Activated gamma-delta T cell treated with Interleukin-2 at 50 U/mL for 16 hours (primary cell): ENCODE data around the gene HACE1.
"Not testable (repeated sequence)": the region's sequence is repeated elsewhere in the genome, so short reads cannot be mapped to it uniquely, and the experiment has no call there.

ENCODE experiments used
- DNase-seq: peaks from one replicate; pipeline ENCODE4 v3.0.0-alpha.2; 2020

Gene HACE1

DNA sequence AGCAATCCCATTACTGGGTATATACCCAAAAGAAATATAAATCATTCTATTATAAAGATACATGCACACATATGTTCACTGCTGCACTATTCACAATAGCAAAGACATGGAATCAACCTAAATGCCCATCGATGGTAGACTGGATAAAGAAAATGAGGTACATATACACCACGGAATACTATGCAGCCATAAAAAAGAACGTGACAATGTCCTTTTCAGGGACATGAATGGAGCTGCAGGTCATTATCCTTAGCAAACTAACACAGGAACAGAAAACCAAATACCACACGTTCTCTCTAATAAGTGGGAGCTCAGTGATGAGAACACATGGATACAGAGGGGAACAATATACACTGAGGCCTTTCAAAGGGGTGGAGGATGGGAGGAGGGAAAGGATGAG, 38.9 kb downstream of the HACE1 start:
- not testable (repeated sequence) for DNase-seq

DNA sequence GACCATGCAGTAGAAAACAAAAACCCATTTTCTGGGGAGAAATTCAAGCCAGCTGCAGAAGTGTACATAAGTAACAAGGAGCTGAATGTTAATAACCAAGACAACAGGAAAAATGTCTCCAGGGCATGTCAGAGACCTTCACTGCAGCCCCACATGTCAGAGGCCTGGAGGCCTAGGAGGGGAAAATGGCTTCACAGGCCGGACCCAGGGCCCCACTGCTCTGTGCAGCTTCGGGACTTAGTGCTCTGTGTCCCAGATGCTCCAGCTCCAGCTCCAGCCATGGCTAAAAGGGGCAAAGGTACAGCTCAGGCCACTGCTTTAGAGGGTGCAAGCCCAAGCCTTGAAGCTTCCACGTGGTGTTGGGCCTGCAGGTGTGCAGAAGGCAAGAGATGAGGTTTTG, 43.6 kb downstream of the HACE1 start:
- no peak for DNase-seq

DNA sequence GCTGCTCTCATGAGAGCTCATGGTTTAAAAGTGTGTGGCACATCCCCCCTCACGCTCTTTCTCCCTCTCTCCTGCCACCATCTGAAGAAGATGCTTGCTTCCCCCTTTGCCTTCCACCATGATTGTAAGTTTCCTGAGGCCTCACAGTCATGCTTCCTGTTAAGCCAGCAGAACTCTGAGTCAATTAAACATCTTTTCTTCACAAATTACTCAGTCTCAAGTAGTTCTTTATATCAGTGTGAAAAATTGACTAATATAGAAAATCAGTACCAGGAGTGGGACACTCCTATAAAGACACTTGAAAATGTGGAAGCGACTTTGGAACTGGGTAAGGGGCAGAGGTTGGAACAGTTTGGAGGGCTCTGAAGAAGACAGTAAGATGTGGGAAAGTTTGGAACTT, 45.0 kb downstream of the HACE1 start:
- no peak for DNase-seq

DNA sequence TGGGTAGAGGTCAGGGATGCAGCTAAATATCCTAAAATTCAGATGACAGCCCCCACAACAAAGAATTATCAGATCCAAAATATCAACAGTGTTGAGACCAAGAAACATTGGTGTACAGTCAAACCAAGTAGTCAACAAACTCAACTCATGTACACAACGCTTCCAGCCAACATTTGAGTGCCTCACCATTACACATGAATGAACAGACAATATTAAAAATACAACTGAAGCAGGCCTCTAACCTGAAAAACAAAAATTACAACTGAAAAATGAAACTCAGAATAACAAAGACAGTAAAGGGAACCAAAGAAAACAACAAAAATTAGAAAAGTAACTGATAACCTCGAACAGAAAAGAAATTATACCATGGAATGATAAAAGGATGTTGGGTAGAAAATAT, 46.2 kb downstream of the HACE1 start:
- no peak for DNase-seq

DNA sequence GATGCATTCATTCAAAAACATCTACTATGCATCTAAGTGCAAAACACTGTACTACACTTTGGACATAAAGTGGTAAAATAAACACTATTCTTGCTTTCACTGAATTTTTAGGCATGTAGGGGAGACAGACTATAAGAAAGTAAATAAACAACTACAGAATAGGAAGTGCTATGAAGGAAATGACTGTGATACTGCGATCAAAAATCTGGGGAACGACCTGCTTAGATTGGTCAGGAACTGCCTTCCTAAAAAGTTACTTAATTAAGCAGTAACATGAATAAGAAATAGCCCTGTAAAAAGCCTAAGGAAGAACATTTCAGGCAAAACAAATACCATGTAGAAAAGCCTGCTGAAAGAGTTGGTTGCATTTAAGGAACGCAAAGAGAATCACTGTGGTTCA, 50.6 kb downstream of the HACE1 start:
- no peak for DNase-seq

DNA sequence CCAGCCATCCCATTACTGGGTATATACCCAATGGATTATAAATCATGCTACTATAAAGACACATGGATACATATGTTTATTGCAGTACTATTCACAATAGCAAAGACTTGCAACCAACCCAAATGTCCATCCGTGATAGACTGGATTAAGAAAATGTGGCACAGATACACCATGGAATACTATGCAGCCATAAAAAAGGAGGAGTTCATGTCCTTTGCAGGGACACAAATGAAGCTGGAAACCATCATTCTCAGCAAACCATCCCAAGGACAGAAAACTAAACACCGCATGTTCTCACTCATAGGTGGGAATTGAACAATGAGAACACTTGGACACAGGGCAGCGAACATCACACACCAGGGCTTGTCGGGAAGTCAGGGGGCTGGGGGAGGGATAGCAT, 54.4 kb downstream of the HACE1 start:
- DNase-seq = not testable (repeated sequence)

DNA sequence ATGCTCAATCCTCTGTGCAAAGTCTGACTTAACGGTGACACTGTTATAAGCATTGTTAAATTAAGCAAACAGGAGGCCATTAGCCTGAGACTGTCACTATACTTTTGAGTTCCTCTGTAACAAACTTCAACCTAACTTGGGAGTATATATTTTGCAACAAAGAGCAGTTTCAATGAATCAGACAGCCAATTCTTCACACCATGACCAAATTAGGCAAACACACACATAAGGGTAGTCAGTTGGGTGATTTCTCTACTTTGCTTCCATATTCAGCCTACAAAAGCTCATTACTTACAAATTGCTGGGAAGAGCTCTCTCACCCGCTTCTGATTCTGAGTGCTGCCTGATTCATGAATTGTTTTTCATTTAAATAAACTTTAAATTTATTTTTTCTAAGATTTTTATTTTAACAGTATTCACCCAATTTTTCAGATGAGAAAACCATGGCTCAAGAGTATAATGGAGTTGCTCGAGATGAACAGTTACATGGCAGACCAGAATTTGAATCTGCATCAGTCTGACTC, 60.5 kb downstream of the HACE1 start:
- no peak for DNase-seq

DNA sequence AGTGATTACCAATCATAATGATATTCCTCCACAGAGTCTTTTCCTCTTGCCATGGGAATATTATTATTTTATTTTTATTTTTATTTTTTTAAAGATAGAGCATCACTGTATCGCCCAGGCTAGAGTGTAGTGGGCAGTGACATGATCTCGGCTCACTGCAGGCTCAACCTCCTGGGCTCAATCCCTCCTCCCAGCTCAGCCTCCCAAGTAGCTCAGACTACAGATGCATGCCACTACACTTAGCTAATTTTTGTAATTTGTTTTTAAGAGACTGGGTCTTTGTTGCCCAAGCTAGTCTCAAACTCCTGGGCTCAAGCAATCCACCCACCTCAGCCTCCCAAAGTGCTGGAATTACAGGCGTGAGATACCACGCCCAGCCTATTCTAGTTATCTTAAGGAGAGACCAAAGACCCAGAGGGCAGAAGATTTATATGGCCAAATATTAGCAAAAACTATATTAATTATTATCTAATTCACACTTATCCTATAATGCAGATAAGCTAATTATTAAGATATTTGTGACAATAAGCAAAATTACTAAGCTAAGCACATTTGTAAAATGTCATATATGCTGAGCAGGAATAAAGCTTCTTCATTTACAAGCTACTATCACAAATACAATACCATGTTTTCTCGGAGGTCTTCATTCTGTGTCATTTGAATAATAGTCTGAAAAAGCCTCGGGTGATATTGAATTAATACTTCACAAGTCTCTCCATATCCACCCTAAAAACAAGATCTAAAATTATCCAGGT, 63.5 kb downstream of the HACE1 start:
- no peak for DNase-seq

DNA sequence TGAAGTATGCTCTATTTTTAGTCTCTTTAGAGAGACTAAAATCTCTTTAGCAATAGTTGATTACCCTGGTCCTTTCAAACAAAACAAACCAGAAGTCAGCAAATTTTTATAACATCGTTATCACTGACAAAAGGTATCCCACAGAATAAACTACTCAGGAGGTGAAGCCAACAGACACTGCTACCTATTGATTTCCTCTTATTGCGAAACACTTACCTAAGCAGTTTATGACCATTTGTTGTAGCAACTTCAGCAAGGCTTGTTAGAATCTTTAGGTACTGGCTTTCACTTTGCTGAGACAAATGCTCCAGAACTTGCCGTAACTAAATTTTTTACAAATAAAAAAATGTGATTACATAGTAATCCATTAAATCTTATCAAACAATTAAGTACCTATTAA, 64.4 kb downstream of the HACE1 start:
- DNase-seq = no peak

DNA sequence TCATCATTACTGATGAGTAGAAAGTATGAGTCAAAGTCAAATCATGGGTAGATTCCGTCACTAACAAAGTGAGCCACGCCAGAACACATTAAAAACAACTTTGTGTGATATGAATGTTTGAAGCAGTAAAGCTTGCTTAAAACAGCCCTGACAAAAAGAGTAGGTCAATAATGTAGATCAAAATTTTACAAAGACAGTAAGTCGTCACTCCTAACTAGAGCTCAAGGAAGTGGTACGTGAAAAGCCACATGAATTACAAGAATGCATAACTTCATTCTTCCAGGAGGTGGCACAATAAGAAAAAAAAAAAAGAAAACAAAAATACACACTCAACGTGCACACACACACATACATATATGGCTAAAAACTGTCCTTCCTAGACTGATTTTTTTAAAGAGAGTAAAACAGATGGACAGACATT, 69.9 kb downstream of the HACE1 start:
- no peak for DNase-seq

DNA sequence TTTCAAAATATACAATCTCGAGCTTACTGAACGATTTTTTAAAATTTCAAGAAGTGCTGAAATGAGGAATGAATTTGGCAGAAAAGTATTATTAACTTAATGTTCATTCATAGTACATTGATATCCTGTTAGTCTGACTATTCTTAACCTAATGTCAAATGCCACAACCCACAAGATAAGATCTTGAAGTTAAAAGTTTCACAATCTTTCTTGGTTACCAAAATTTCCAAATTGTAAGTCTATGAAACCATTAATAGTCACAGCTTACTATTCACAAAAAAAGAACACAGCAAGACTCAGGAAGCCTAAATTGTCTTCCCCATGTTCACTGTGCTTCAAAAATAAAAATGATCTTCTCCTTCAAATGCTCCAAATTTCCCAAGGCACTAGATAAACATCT, 71.3 kb downstream of the HACE1 start:
- no peak for DNase-seq

DNA sequence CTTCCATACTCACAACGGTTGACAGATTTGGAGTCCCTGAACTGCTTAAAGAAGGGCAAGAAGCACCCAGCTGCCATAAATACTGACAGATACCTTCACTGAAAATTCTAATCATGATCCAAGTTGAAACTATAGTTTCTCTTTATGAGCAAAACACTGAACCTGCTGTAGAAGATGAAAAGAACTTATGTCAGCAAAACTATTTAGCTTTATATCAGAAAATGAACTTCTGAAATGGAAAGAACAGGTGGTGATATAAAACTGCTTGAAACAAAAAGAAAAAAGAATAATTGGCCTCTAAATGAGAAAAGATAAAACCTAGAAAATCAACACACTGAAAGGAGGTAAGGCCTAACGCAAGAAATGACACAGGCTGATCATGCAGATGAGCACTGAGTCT, 72.4 kb downstream of the HACE1 start:
- no peak for DNase-seq

DNA sequence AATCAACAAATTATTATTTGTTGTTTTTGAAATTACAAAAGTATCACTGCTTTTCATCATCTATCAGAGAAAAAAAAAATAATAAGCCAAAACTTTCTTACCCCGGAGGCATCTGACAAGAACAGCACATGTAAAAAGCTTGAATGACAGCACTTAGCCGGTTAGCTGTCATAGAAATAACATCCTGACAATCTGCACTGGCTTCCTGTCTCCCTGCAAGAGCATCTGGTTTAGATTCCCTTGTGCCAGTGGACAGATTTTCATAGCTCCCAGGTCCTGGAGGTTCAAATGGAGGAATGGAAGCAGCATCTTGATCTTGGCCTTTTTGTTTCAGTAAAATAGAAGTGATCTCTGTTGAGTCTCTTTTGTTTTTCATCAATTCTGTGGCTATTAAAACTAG, 74.8 kb downstream of the HACE1 start:
- DNase-seq = no peak

DNA sequence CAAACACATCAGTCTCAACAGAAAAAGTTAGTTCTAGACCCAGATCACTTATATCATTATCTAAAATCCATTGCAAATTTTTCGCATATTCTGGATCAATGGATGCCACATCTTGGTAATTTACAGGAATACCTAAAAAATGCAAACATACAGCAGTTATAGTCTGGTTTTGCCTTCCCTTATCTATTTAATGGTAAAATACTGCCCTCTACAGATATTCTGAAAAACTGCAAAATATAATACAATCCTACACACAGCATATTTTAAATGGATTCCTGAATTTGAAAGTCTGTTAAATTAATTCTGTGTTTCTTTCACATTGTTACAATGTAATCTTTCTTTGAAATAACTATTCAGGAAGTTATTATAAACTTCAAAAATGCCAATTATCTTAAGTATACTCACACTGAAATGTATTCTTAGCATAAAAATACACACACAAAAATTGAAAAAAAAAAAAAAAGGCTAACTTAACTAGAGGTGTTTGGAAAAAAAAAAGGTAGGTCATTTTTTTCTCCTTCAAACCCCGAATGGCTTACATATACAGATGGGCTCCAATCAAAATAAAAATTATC, 88.4 kb downstream of the HACE1 start:
- DNase-seq = no peak

DNA sequence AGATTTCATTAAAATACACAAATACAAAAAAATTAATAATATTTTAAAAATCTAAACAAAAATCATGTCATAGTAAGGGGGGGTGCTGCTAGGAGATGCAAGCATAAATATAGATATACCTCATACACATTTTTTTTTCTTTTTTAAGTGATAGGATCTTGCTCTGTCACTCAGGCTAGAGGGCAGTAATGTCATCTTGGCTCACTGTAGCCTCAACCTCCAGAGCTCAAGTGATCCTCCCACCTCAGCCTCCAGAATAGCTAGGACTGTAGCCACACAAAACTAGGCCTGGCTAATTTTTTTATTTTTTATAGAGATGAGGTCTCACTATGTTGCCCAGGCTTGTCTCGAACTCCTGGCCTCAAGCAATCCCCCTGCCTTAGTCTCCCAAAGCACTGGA, 90.8 kb downstream of the HACE1 start:
- DNase-seq = no peak

DNA sequence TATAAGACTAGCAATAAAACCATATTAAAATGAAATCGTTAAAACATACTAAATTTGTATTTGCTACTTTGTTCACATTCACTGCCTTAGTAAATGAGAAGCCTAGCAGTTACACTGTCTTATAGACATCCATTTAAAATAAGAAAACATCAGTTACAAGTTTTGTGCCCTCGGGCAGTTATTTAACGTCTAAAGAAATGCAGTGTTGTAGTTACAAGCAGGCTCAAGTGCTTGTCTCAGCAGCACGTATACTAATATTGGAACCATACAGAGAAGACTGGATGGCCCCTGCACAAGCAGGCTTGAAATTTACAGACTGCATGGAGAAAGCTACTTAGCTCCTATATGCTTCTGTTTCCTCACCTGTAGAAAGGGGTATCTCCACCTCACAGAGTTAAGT, 93.1 kb downstream of the HACE1 start:
- no peak for DNase-seq

DNA sequence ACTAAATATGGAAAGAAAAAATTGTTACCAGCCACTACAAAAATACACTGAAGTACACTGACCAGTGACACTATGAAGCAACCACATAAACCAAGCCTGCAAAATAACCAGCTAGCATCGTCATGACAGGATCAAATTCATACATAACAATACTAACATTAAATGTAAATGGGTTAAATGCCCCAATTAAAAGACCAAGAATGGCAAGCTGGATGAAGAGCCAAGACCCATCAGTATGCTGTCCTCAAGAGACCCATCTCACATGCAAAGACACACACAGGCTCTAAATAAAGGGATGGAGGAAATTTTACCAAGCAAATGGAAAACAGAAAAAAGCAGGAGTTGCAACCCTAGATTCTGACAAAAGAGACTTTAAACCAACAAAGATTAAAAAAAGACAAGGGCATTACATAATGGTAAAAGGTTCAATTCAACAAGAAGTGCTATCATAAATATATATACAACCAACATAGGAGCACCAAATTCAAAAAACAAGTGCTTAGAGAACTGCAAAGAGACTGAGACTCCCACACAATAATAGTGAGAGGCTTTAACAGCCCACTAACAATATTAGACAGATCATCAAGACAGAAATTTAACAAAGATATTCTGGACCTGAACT, 104.8 kb downstream of the HACE1 start:
- DNase-seq = no peak

DNA sequence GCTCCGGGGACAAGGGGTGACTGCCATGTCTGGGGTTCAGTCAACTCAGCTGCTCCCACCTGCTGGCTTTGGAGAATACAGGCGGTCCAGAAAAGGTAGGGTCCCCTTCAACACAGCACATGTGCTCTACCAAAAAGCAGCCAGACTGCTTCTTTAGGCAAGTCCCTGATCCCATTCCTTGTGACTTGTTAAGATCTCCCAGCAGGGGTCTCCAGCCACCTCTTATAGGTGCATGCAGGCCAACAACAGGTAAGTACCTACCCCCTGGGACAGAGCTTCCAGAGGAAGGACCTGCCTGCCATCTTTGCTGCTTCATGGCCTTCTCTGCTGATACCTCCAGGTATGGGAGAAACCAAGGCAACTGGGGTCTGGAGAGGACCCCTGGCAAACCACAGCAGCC, 106.5 kb downstream of the HACE1 start:
- no peak for DNase-seq

DNA sequence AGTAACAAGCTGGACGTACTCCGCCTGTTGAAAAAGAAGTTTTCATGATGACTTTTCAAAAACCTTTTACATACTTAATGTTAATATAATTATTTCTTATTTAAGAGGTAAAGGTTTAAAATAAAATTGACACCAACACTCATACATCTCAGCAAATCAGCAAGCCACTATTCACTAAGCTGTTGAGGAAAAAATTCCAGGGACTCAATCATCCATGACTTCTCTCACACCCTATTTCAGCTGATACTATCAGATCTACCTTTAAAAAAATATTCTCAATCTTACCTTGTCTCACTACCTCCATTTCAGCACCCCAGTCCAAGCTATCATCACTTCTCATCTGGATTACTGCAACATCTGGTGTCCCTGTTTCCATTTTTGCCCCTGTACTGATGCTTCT, 109.3 kb downstream of the HACE1 start:
- no peak for DNase-seq

DNA sequence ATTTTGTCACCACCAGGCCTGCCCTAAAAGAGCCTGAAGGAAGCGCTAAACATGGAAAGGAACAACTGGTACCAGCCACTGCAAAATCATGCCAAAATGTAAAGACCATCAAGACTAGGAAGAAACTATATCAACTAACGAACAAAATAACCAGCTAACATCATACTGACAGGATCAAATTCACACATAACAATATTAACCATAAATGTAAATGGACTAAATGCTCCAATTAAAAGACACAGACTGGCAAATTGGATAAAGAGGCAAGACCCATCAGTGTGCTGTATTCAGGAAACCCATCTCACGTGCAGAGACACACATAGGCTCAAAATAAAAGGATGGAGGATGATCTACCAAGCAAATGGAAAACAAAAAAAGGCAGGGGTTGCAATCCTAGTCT, 120.6 kb downstream of the HACE1 start:
- not testable (repeated sequence) for DNase-seq

DNA sequence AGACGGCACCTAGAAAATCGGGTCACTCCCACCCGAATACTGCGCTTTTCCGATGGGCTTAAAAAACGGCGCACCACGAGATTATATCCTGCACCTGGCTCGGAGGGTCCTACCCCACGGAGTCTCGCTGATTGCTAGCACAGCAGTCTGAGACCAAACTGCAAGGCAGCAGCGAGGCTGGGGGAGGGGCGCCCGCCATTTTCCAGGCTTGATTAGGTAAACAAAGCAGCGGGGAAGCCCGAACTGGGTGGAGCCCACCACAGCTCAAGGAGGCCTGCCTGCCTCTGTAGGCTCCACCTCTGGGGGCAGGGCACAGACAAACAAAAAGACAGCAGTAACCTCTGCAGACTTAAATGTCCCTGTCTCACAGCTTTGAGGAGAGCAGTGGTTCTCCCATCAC, 122.2 kb downstream of the HACE1 start:
- DNase-seq = not testable (repeated sequence)

DNA sequence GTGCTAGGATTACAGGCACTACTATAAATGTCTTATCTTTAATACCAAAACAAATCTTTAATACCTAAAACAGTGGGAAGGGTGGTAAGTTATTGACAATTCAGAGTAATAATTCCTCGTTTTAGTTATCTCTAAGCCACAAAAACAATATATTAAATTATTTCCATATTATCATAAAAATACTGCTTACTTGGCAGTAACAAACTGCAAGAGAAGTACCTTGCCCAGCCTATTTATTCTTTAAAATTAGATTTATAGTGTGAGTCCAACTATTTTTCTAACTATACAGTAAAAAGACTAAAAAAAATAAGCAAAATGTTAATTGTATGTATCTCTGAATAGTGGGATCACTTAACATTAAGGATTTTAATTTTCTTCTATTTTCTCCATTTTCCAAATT, 123.2 kb downstream of the HACE1 start:
- no peak for DNase-seq

DNA sequence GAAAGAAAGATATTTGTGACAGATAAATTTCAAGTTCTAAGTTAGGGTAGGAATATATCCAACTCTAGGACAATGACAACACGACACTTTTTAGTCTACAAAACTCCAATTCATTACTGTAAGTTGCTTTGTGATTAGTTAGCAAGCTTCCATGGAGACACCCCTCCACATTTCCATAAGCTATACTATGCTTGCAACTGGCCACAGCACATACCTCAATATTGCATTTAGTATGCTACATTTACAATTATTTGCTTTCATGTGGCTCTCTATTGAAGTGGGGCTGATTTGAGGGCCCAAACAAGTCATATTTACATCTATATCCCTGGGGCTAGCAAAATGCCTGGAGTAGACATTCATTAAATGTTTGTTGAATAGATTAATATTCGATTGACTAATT, 129.3 kb downstream of the HACE1 start:
- no peak for DNase-seq

DNA sequence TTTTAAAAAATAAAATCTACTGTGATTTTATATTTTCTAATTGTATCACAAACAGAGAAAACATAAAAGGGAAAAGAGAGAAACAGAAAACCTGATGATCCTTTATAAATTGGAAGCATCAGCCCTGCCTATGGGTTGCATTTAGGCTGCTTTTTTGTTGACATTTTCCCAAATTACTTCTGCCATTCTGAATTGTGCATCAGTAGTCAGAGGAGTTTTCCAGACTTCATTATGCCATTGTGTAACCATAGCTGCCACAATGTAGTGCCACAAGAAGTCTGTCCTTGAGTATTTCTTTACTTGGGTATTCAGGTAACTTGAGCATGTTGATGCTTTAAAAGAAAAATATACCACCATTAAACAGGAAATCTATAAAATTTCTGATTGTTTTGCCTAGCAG, 130.3 kb downstream of the HACE1 start:
- no peak for DNase-seq
